Cerebellar cortex (tissue), 1 donor: Measurements from ENCODE around the gene RASGRF1.

Source experiments
- DNase-seq: peaks from one replicate; pipeline ENCODE4 v3.0.0-alpha.2; 2015; ENCODE audit warnings: low spot score

RASGRF1 gene

GRCh38 chr15:78955355-78955754, 135.2 kb downstream of the RASGRF1 start:
- DNase-seq, result no peak

GRCh38 chr15:78951841-78952238, 138.7 kb downstream of the RASGRF1 start:
- no peak for DNase-seq

- peak; percentile 32 for DNase-seq
Observed at GRCh38 chr15:78950902-78951840, 139.4 kb downstream of the RASGRF1 start.

- DNase-seq, result no peak
Observed at GRCh38 chr15:78950343-78950742, 140.2 kb downstream of the RASGRF1 start.

GRCh38 chr15:78949461-78949860, 141.1 kb downstream of the RASGRF1 start:
- no peak for DNase-seq

GRCh38 chr15:78947506-78947905, 143.1 kb downstream of the RASGRF1 start:
- no peak for DNase-seq

- no peak for DNase-seq
Observed at GRCh38 chr15:78946493-78946892, 144.1 kb downstream of the RASGRF1 start.

GRCh38 chr15:78944669-78945407, 145.7 kb downstream of the RASGRF1 start, which contains the start of gene CTSH:
CTSH (minus strand) TSS chr15:78945046; CDS start chr15:78944981, 65 bp downstream.
- DNase-seq, result peak; percentile 45

GRCh38 chr15:78944202-78944625, 146.4 kb downstream of the RASGRF1 start:
- DNase-seq, result no peak

- DNase-seq, result no peak
Observed at GRCh38 chr15:78943692-78944091, 146.9 kb downstream of the RASGRF1 start.

- DNase-seq, result no peak
Observed at GRCh38 chr15:78942741-78943140, 147.8 kb downstream of the RASGRF1 start.

- DNase-seq, result no peak
Observed at GRCh38 chr15:78938658-78939488, 151.7 kb downstream of the RASGRF1 start.

- no peak for DNase-seq
Observed at GRCh38 chr15:78937132-78937739, 153.3 kb downstream of the RASGRF1 start.

- DNase-seq, result no peak
Observed at GRCh38 chr15:78934655-78935023, 155.9 kb downstream of the RASGRF1 start.

GRCh38 chr15:78933823-78934654, 156.5 kb downstream of the RASGRF1 start:
- no peak for DNase-seq

- DNase-seq, result no peak
Observed at GRCh38 chr15:78933187-78933822, 157.3 kb downstream of the RASGRF1 start.

- peak; percentile 49 for DNase-seq
Observed at GRCh38 chr15:78932258-78932808, 158.2 kb downstream of the RASGRF1 start.

GRCh38 chr15:78931439-78932257, 158.9 kb downstream of the RASGRF1 start:
- DNase-seq, result no peak
